Calu3 (cell line): ENCODE measurements around the gene PHPT1. TPM values are rescaled to one million over a fixed set of nuclear protein-coding genes. Genes with fewer than 3 reads are reported as not detected.

Experiments used
- BruUV-seq: library from RNA; stranded (reverse); fragments of 400-500 nt; replicated peaks from 2 replicates; lab custom pipeline; 2021; lab: Mats Ljungman, UMichigan
- CTCF ChIA-PET: fragments of 300-600 bp; sonication (Branson Sonifier 250); formaldehyde crosslinking; loops from one replicate; lab custom pipeline; 2022; ENCODE audit warnings: antibody characterized with exemption; lab: Charles Lee
- DNase-seq: peaks from one replicate; pipeline ENCODE4 v3.0.0; 2022
- H3K27ac Mint-ChIP-seq: one replicate; pipeline ENCODE4 v1.8.0; 2022; ENCODE audit warnings: mixed read lengths; ENCODE audit not compliant: unreplicated experiment
- H3K27me3 Mint-ChIP-seq: one replicate; pipeline ENCODE4 v1.8.0; 2022; ENCODE audit warnings: mixed read lengths; ENCODE audit not compliant: unreplicated experiment
- H3K36me3 Mint-ChIP-seq: one replicate; pipeline ENCODE4 v1.8.0; 2022; ENCODE audit warnings: mild to moderate bottlenecking, moderate library complexity, mixed read lengths; ENCODE audit not compliant: insufficient read depth, unreplicated experiment
- H3K4me1 Mint-ChIP-seq: one replicate; pipeline ENCODE4 v1.8.0; 2022; ENCODE audit warnings: mild to moderate bottlenecking, low read depth, mixed read lengths; ENCODE audit not compliant: unreplicated experiment
- H3K4me3 Mint-ChIP-seq: one replicate; pipeline ENCODE4 v1.8.0; 2022; ENCODE audit warnings: mild to moderate bottlenecking, low read depth, moderate library complexity, mixed read lengths; ENCODE audit not compliant: unreplicated experiment
- H3K9me3 Mint-ChIP-seq: one replicate; pipeline ENCODE4 v1.8.0; 2022; ENCODE audit warnings: low read depth, mixed read lengths; ENCODE audit not compliant: unreplicated experiment
- intact Hi-C: fragments of 100-400 bp; cut with micrococcal nuclease; formaldehyde crosslinking; loops from one replicate; pipeline ENCODE4 v1.10.0; 2022; ENCODE audit not compliant: unreplicated experiment
- total RNA-seq: library from RNA; stranded (reverse); gene quantifications from 2 replicates; pipeline ENCODE4 v1.2.3, GENCODE V29; 2022
- TF ChIP-seq, protein P1 (sequence below): fragments of 200-600 bp; IDR thresholded peaks from one replicate; pipeline ENCODE4 v1.8.0; 2022; ENCODE audit warnings: antibody characterized with exemption; ENCODE audit not compliant: unreplicated experiment

Gene PHPT1
- total RNA-seq, 1 experiment from 2014 or later = 48.7 TPM

GRCh38 chr9:136857581-136858412, 8.6 kb downstream of the PHPT1 start:
- no TSS peak for BruUV-seq
- no peaks in the 10 kb centered on the region for H3K9me3 Mint-ChIP-seq
- no peak overlapping the region for H3K4me3 Mint-ChIP-seq
- DNase-seq = no peak
- CTCF ChIA-PET = no interaction called here
- no peaks in the 10 kb centered on the region for H3K27me3 Mint-ChIP-seq
- H3K27ac Mint-ChIP-seq = no peak overlapping the region
- intact Hi-C loops = no loop called here
- TF ChIP-seq, protein P1, sequence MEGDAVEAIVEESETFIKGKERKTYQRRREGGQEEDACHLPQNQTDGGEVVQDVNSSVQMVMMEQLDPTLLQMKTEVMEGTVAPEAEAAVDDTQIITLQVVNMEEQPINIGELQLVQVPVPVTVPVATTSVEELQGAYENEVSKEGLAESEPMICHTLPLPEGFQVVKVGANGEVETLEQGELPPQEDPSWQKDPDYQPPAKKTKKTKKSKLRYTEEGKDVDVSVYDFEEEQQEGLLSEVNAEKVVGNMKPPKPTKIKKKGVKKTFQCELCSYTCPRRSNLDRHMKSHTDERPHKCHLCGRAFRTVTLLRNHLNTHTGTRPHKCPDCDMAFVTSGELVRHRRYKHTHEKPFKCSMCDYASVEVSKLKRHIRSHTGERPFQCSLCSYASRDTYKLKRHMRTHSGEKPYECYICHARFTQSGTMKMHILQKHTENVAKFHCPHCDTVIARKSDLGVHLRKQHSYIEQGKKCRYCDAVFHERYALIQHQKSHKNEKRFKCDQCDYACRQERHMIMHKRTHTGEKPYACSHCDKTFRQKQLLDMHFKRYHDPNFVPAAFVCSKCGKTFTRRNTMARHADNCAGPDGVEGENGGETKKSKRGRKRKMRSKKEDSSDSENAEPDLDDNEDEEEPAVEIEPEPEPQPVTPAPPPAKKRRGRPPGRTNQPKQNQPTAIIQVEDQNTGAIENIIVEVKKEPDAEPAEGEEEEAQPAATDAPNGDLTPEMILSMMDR = no peak
- H3K4me1 Mint-ChIP-seq = no peaks in the 10 kb centered on the region
- peaks cover 23% of the 10 kb centered on the region for H3K36me3 Mint-ChIP-seq

- H3K36me3 Mint-ChIP-seq = peaks cover 20% of the 10 kb centered on the region
- no peak overlapping the region for H3K27ac Mint-ChIP-seq
- no peaks in the 10 kb centered on the region for H3K27me3 Mint-ChIP-seq
- TF ChIP-seq, protein P1 = no peak
- BruUV-seq = no TSS peak
- no peaks in the 10 kb centered on the region for H3K4me1 Mint-ChIP-seq
- H3K4me3 Mint-ChIP-seq = no peak overlapping the region
- no peaks in the 10 kb centered on the region for H3K9me3 Mint-ChIP-seq
- intact Hi-C loops = no loop called here
- CTCF ChIA-PET = no interaction called here
- no peak for DNase-seq
Measured at GRCh38 chr9:136858452-136858843, 9.2 kb downstream of the PHPT1 start.

DNA sequence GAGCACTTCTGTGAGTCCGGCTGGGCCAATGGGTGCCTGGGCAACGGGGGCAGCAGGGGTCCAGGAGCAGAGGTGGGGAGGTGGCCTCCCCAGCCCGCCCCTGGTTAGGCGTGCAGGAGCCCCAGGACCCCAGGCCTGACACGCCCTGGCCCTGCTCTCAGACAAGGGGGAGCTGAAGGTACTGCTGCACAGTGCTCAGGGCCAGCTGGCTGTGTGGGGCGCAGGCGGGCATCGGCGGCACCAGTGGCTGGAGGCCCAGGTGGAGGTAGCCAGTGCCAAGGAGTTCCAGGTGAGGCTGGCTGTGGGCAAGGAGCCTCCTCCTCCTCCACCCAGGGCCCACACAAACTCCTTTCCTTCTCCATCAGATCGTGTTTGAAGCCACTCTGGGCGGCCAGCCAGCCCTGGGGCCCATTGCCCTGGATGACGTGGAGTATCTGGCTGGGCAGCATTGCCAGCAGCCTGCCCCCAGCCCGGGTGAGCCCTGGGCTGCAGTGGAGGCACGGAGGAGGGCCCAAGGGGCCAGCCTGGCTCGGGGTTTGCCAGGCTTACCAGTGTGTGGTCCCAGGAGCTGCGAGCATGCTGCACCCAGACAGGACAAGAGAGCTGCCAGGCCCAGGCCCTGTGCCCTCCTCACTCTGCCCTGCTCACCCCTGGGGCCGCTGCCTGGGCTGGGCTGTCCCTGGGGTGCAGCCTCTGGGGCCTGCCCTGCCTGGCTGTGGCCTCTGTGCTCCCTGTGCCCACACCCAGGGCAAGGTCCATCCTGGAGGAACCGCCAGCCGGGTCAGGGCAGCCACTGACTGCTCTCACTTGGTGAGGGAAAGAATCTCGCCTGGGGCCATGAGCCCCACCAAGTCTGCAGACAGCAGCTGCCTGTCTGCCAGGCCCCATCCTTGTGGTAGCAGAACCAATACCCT, 9.9 kb downstream of the PHPT1 start:
- intact Hi-C loops = no loop called here
- H3K27me3 Mint-ChIP-seq = no peaks in the 10 kb centered on the region
- TF ChIP-seq, protein P1 = no peak
- CTCF ChIA-PET = no interaction called here
- no TSS peak for BruUV-seq
- DNase-seq = peak; percentile 51
- peak overlapping the region; percentile 26 for H3K4me3 Mint-ChIP-seq
- H3K4me1 Mint-ChIP-seq = no peaks in the 10 kb centered on the region
- peaks cover 20% of the 10 kb centered on the region for H3K36me3 Mint-ChIP-seq
- H3K27ac Mint-ChIP-seq = no peak overlapping the region
- H3K9me3 Mint-ChIP-seq = no peaks in the 10 kb centered on the region

DNA sequence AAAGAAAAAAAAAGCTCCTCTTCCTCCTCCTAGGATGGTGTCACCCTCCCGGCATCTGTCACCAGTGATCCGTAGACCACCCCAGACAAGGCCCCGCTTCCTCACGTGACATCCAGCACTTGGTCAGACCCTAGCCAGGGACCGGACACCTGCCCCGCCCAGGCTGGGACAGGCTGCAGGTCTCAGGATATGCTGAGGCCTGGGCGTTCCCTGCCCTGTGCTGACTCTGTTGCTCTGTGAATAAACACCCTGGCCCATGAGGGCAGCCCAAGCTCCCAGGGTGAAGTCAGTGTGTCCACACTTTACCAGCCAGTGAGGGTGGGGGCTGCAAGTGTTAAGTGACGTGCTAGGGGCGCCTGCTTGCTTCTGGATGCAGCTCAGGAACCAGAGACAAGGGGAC, 11.3 kb downstream of the PHPT1 start:
- Mint-ChIP-seq H3K36me3 (peaks cover 25% of the 10 kb centered on the region), H3K27me3 (no peaks in the 10 kb centered on the region), H3K4me1 (no peaks in the 10 kb centered on the region), H3K4me3 (no peak overlapping the region), H3K9me3 (no peaks in the 10 kb centered on the region), H3K27ac (no peak overlapping the region)
- BruUV-seq = no TSS peak
- DNase-seq = no peak
- TF ChIP-seq, protein P1 = no peak
- intact Hi-C loops = no loop called here
- CTCF ChIA-PET = no interaction called here
